ENCODE results near the gene ZNF578. TPM values are rescaled to one million over a fixed set of nuclear protein-coding genes. Genes with fewer than 3 reads are reported as not detected.

Gene ZNF578
- total and polyA plus RNA-seq, 2 donors (not counting 3 experiments of a cell fraction or from before 2014, with no cell fraction given) = 0.46 to 1.00 TPM

- POLR2A ChIA-PET = no interaction called here
- Histone ChIP-seq H3K9me1 (replicated peaks; ENCODE audit: control insufficient read depth, extremely low read depth, insufficient read depth, low read length) (no peaks in the 10 kb centered on the region), H3K9me3 (replicated peaks; ENCODE audit: control insufficient read depth, insufficient read depth, low read length) (no peaks in the 10 kb centered on the region), H3K27me3 (ENCODE audit: control insufficient read depth in 2 of 2, insufficient read depth in 2 of 2, low read length in 2 of 2) (no peaks in the 10 kb centered on the region), H3K36me3 (ENCODE audit: control insufficient read depth in 2 of 2, extremely low read depth in 1 of 2, insufficient read depth in 2 of 2, low read length in 2 of 2) (no peaks in the 10 kb centered on the region), H3K27ac (ENCODE audit: insufficient read depth, low read depth, low read length) (no peak overlapping the region), H4K20me1 (replicated peaks; ENCODE audit: control insufficient read depth, extremely low read depth, insufficient read depth, low read length) (no peaks in the 10 kb centered on the region), H3K9ac (replicated peaks; ENCODE audit: extremely low read depth, insufficient read depth, low read length) (no peak overlapping the region), H2AFZ (ENCODE audit: low read depth, low read length) (no peak overlapping the region), H3K4me2 (ENCODE audit: insufficient read depth, low read length) (no peak overlapping the region), H3K79me2 (ENCODE audit: control insufficient read depth, insufficient read depth, low read length) (no peaks in the 10 kb centered on the region), H3K4me1 (ENCODE audit: control insufficient read depth, extremely low read depth, insufficient read depth, low read length) (no peaks in the 10 kb centered on the region), H3K4me3 (replicated peaks in 1 of 3; ENCODE audit: insufficient read depth in 1 of 3, low read depth in 1 of 3, low read length in 3 of 3) (no peak overlapping the region)
- intact Hi-C loops (cut with micrococcal nuclease) = no loop called here
- FAIRE-seq (no peak), DNase-seq (ENCODE audit: low read depth, low spot score) (no peak)
- no TSS peak for BruUV-seq (replicated peaks)
- CTCF ChIA-PET = no interaction called here
- dilution Hi-C loops (cut with MboI; ENCODE audit: extremely low pct_ligation_motif_present, low sequenced_read_pairs) = no loop called here
- TF ChIP-seq FOS (IDR thresholded peaks at IDR 0.05; ENCODE audit: borderline replicate concordance, insufficient read depth, low read length) (no peak), EZH2 (IDR thresholded peaks at IDR 0.05; ENCODE audit: borderline replicate concordance, low read depth, low read length, severe bottlenecking) (no peak), MYC (IDR thresholded peaks at IDR 0.05; ENCODE audit: low read depth, low read length) (no peak), POLR2AphosphoS5 (IDR thresholded peaks at IDR 0.05; ENCODE audit: insufficient read depth, low read depth, low read length) (no peak), JUN (IDR thresholded peaks at IDR 0.05; ENCODE audit: borderline replicate concordance, insufficient read depth, insufficient read length, low read depth) (no peak), GATA2 (IDR thresholded peaks at IDR 0.05; ENCODE audit: insufficient read depth, insufficient read length, low read depth, low read length) (no peak), POLR2A (IDR thresholded peaks at IDR 0.05; ENCODE audit: low read depth, low read length) (no peak)
- TF ChIP-seq, protein P1, sequence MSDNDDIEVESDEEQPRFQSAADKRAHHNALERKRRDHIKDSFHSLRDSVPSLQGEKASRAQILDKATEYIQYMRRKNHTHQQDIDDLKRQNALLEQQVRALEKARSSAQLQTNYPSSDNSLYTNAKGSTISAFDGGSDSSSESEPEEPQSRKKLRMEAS (IDR thresholded peaks at IDR 0.05; ENCODE audit: insufficient read depth, insufficient read length) = no peak
- TF ChIP-seq, protein P2, sequence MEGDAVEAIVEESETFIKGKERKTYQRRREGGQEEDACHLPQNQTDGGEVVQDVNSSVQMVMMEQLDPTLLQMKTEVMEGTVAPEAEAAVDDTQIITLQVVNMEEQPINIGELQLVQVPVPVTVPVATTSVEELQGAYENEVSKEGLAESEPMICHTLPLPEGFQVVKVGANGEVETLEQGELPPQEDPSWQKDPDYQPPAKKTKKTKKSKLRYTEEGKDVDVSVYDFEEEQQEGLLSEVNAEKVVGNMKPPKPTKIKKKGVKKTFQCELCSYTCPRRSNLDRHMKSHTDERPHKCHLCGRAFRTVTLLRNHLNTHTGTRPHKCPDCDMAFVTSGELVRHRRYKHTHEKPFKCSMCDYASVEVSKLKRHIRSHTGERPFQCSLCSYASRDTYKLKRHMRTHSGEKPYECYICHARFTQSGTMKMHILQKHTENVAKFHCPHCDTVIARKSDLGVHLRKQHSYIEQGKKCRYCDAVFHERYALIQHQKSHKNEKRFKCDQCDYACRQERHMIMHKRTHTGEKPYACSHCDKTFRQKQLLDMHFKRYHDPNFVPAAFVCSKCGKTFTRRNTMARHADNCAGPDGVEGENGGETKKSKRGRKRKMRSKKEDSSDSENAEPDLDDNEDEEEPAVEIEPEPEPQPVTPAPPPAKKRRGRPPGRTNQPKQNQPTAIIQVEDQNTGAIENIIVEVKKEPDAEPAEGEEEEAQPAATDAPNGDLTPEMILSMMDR (IDR thresholded peaks at IDR 0.05; ENCODE audit: extremely low read depth in 1 of 2, insufficient read depth in 1 of 2, low read depth in 1 of 2, low read length in 2 of 2) = no peak
Measured at GRCh38 chr19:52522551-52522950, 69.2 kb downstream of the ZNF578 start.
